ENCODE results near the gene CCDC159. TPM values are rescaled to one million over a fixed set of nuclear protein-coding genes. Genes with fewer than 3 reads are reported as not detected.

CCDC159 gene
- total RNA-seq, 6 experiments from 2014 or later = 8.4 to 27.9 (median 23.4) TPM

GRCh38 chr19:11373166-11373884 is 27.0 kb downstream of the CCDC159 start:
- DNase-seq = no peak
- Histone ChIP-seq H3K27ac (no peak overlapping the region), H3K4me3 (peak overlapping the region in 1 of 3 donors; percentile 73), H3K27me3 (no peaks in the 10 kb centered on the region), H3K4me1 (peaks cover 0 to 25% (median 11%) of the 10 kb centered on the region in 4 donors), H3K36me3 (no peaks in the 10 kb centered on the region), H3K9me3 (no peaks in the 10 kb centered on the region)
- TF ChIP-seq CTCF (IDR thresholded peaks at IDR 0.05) (no peak), POLR2A (IDR thresholded peaks at IDR 0.05) (no peak)
- ATAC-seq = no peak
- intact Hi-C loops (cut with DNase I) = no loop called here
- 45% methylated on average over 7 of the region's 10 CpGs for WGBS (ENCODE audit: insufficient coverage, low coverage, low lambda C conversion rate, missing lambda C conversion rate)

GRCh38 chr19:11373885-11374432 is 27.6 kb downstream of the CCDC159 start:
- 34% methylated on average over 11 of the region's 11 CpGs for WGBS (ENCODE audit: insufficient coverage, low coverage, low lambda C conversion rate, missing lambda C conversion rate)
- ATAC-seq (no peak), DNase-seq (no peak)
- intact Hi-C loops (cut with DNase I) = no loop called here
- TF ChIP-seq CTCF (IDR thresholded peaks at IDR 0.05) (no peak), POLR2A (IDR thresholded peaks at IDR 0.05) (no peak)
- H3K9me3 ChIP-seq = no peaks in the 10 kb centered on the region
- H3K27me3 ChIP-seq = no peaks in the 10 kb centered on the region
- H3K36me3 ChIP-seq = no peaks in the 10 kb centered on the region
- peak overlapping the region in 2 of 3 donors; percentile 64 to 73 for H3K4me3 ChIP-seq
- peaks cover 0 to 25% (median 11%) of the 10 kb centered on the region in 4 donors for H3K4me1 ChIP-seq
- H3K27ac ChIP-seq = peak overlapping the region; percentile 71 to 89 (median 76)

- intact Hi-C loops (cut with DNase I) = no loop called here
- no peak for TF ChIP-seq CTCF (IDR thresholded peaks at IDR 0.05)
- no peak for TF ChIP-seq POLR2A (IDR thresholded peaks at IDR 0.05)
- ATAC-seq = peak; percentile 84 to 95 (median 92)
These were observed 28.3 kb downstream of the CCDC159 start, which contains the start of gene SWSAP1 for GRCh38 chr19:11374433-11375142. Gene SWSAP1, plus strand, starts transcription at chr19:11374666. Its CDS starts 15 bp downstream, at chr19:11374681.

GRCh38 chr19:11375143-11375948 is 29.0 kb downstream of the CCDC159 start:
- no peaks in the 10 kb centered on the region for H3K9me3 ChIP-seq
- H3K4me3 ChIP-seq = peak overlapping the region; percentile 48 to 73 (median 64)
- H3K27me3 ChIP-seq = no peaks in the 10 kb centered on the region
- intact Hi-C loops (cut with DNase I) = no loop called here
- TF ChIP-seq CTCF (IDR thresholded peaks at IDR 0.05) (no peak), POLR2A (IDR thresholded peaks at IDR 0.05) (peak; percentile 95)
- DNase-seq = peak; percentile 81 to 85 (median 84)
- peaks cover 0 to 26% (median 13%) of the 10 kb centered on the region in 4 donors for H3K4me1 ChIP-seq
- peak; percentile 18 to 28 (median 21) for ATAC-seq
- H3K27ac ChIP-seq = peak overlapping the region; percentile 68 to 93 (median 89)
- WGBS (ENCODE audit: insufficient coverage, low coverage, low lambda C conversion rate, missing lambda C conversion rate) = 0% methylated on average over 18 of the region's 27 CpGs
- no peaks in the 10 kb centered on the region for H3K36me3 ChIP-seq

More at GRCh38 chr19:11374433-11375142, 28.3 kb downstream of the CCDC159 start, which contains the start of gene SWSAP1:
- H3K36me3 ChIP-seq = no peaks in the 10 kb centered on the region
- H3K9me3 ChIP-seq = no peaks in the 10 kb centered on the region
- under 1% methylated on average over 33 of the region's 44 CpGs for WGBS (ENCODE audit: insufficient coverage, low coverage, low lambda C conversion rate, missing lambda C conversion rate)
- H3K4me3 ChIP-seq = peak within 1 kb of the TSS; percentile 54 to 73 (median 64)
- H3K27ac ChIP-seq = peak within 1 kb of the TSS; percentile 89 to 93 (median 89)
- DNase-seq = peak; percentile 98 to 99 (median 99)
- no peaks in the 10 kb centered on the region for H3K27me3 ChIP-seq
- H3K4me1 ChIP-seq = peaks cover 0 to 25% (median 11%) of the 10 kb centered on the region in 4 donors

All from right lobe of liver (tissue), 6 donors.